ENCODE measurements around the gene CT45A6. TPM values are rescaled to one million over a fixed set of nuclear protein-coding genes. Genes with fewer than 3 reads are reported as not detected.

CT45A6 gene
- not detected for total RNA-seq

GRCh38 chrX:135802687-135803086, at the start of gene CT45A6:
Gene CT45A6, minus strand, starts transcription at chrX:135802787. Its CDS starts 3,794 bp downstream, at chrX:135798993.

GRCh38 chrX:135837180-135837579, 34.6 kb upstream of the CT45A6 start, which contains the start of gene CT45A7:
Gene CT45A7, minus strand, starts transcription at chrX:135837280. Its CDS starts 3,747 bp downstream, at chrX:135833533.

GRCh38 chrX:135819912-135820311, 17.3 kb upstream of the CT45A6 start, which contains the start of gene CT45A2:
Gene CT45A2, minus strand, starts transcription at chrX:135820012. Its CDS starts 3,747 bp downstream, at chrX:135816265.

GRCh38 chrX:135785403-135785802, 17.2 kb downstream of the CT45A6 start, which contains the start of gene CT45A5:
Gene CT45A5, minus strand, starts transcription at chrX:135785503. Its CDS starts 3,774 bp downstream, at chrX:135781729.

GRCh38 chrX:135768091-135768490, 34.5 kb downstream of the CT45A6 start, which contains the start of gene CT45A3:
Gene CT45A3, minus strand, starts transcription at chrX:135768191. Its CDS starts 3,747 bp downstream, at chrX:135764444.

Other genes with a start within 250 kb of the CT45A6 start
- gene CT45A1, start 89.1 kb downstream of the CT45A6 start, total RNA-seq, result not detected
- not detected for gene CT45A3, start 34.6 kb downstream of the CT45A6 start, total RNA-seq
- gene CT45A5, start 17.3 kb downstream of the CT45A6 start, total RNA-seq, result not detected
- gene CT45A2, start 17.2 kb upstream of the CT45A6 start, total RNA-seq, result not detected
- gene CT45A7, start 34.5 kb upstream of the CT45A6 start, total RNA-seq, result not detected
- gene CT45A8, start 51.8 kb upstream of the CT45A6 start, total RNA-seq, result not detected
- gene CT45A9, start 69.0 kb upstream of the CT45A6 start, total RNA-seq, result not detected
- gene CT45A10, start 90.7 kb upstream of the CT45A6 start, total RNA-seq, result not detected
- gene SAGE1, start 90.9 kb upstream of the CT45A6 start, total RNA-seq, result not detected
- 10 to 100 TPM; 18.9 to 23.3 TPM for gene MMGT1, start 171.2 kb upstream of the CT45A6 start, total RNA-seq
- gene SLC9A6, start 182.6 kb upstream of the CT45A6 start, total RNA-seq, result 10 to 100 TPM; 21.0 to 23.6 TPM